ENCODE results near the gene B4GALNT3. TPM values are rescaled to one million over a fixed set of nuclear protein-coding genes. Genes with fewer than 3 reads are reported as not detected.

Gene B4GALNT3
- total RNA-seq, 1 donor from 2014 or later = 7.0 TPM

GRCh38 chr12:496736-497135, 37.0 kb downstream of the B4GALNT3 start:
- H3K36me3 Mint-ChIP-seq = no peaks in the 10 kb centered on the region
- peaks cover 17% of the 10 kb centered on the region for H3K27me3 Mint-ChIP-seq (ENCODE audit: low read depth)
- no peak overlapping the region for H3K27ac Mint-ChIP-seq
- TF ChIP-seq CTCF (IDR thresholded peaks at IDR 0.05; ENCODE audit: unreplicated experiment) = no peak
- H3K4me3 Mint-ChIP-seq = no peak overlapping the region
- H3K9me3 Mint-ChIP-seq = peaks cover 12% of the 10 kb centered on the region
- H3K4me1 Mint-ChIP-seq = no peaks in the 10 kb centered on the region
- DNase-seq (ENCODE audit: low spot score in 2 of 2, unreplicated experiment in 2 of 2) = no peak

DNA sequence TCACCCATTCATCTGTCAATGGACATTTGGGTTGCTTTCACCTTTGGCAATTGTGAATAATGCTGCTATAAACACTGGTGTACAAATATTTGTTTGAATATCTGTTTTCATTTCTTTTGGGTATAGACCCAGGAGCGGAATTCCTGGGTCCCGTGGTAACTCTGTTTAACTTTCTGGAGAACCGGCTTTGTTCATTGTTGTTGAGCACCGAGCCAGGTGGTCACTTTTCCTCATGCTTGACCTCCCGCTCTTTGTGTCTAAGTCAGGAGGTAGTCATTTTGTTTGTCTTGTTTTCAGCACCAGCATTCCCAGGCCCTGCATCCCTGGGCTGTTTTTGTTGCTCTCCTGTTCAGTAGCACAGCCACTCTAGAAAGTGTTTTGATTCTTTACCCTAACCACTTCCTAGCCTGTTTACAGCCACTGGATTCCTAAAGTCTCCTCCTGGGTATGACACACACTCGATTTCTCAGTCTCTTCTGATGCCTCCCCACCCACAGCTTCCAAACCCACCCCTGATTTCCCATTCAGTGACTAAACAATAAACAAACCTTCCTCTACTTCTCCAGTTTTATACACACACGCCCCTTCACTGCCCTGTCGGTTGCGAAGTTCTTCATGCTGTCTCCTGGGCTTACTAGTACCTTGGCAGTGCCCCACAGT, 37.9 kb downstream of the B4GALNT3 start:
- no peak for DNase-seq (ENCODE audit: low spot score in 2 of 2, unreplicated experiment in 2 of 2)
- Mint-ChIP-seq H3K4me1 (no peaks in the 10 kb centered on the region), H3K36me3 (no peaks in the 10 kb centered on the region), H3K9me3 (peaks cover 6% of the 10 kb centered on the region), H3K27me3 (ENCODE audit: low read depth) (peaks cover 21% of the 10 kb centered on the region), H3K27ac (no peak overlapping the region), H3K4me3 (no peak overlapping the region)
- no peak for TF ChIP-seq CTCF (IDR thresholded peaks at IDR 0.05; ENCODE audit: unreplicated experiment)

DNA sequence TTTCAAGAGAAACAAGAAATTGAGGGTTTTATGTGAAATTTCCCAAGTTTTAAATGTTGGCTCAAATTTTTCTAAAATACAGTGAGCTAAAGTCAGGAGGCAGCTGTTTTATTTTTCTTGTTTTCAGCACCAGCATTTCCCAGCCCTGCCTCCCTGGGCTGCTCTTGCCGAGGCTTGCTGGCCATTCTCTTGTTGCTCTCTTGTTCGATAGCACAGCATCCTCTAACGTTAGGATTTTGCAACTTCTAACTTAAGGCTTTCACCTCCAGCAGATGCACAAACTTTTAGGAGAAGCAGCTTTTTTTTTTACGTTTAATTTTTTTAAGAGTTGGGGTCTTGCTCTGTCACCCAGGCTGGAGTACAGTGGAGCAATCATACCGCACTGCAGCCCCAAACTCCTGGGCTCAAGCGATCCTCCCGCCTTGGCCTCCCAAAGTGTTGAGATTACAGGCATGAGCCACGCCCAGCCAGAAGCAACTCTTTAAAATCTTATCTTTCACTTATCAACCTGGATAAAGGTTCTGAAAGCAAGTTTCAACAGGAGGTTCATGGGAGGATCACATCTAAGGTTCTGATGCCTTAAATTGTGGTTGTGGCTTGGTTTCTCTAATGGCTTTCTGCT, 40.2 kb downstream of the B4GALNT3 start:
- H3K4me1 Mint-ChIP-seq = peaks cover 7% of the 10 kb centered on the region
- no peak for DNase-seq (ENCODE audit: low spot score in 2 of 2, unreplicated experiment in 2 of 2)
- TF ChIP-seq CTCF (IDR thresholded peaks at IDR 0.05; ENCODE audit: unreplicated experiment) = no peak
- H3K4me3 Mint-ChIP-seq = no peak overlapping the region
- H3K27me3 Mint-ChIP-seq (ENCODE audit: low read depth) = peaks cover 28% of the 10 kb centered on the region
- H3K36me3 Mint-ChIP-seq = no peaks in the 10 kb centered on the region
- H3K9me3 Mint-ChIP-seq = no peaks in the 10 kb centered on the region
- no peak overlapping the region for H3K27ac Mint-ChIP-seq

DNA sequence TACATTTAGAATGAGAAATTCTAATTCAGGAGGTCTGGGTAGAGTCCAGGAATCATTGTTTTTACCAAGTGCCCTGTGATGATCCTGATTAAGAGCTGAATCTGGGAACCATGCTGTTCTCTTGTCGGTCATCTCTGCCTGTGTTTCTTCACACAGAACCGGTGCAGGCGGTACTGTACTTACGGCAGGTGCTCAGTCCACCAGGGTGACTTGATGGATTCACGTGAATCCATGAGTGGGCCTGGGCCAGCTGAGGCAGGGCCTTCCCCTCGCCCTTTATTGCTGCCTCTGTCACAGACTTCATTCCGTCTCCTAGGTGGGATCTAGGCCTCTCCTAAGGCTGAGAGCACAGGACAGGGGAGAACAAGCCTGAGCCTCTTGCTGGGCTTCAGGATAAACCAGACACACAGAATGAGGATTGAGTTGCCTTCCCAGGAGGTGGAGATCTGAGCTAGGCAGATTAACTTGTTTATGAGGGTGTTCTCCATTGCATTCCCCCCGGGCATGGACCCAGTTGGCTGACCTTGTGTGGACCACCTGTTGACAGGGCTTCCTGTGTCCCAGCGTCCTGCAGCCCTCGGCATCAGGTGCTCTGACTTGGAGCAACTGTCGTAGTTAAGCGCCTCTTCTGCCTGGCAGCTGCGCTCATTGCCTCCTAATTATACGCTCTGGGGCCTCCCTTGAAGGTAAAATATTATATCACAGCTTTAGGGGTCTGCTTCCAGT, 42.1 kb downstream of the B4GALNT3 start:
- Mint-ChIP-seq H3K27me3 (ENCODE audit: low read depth) (peaks cover 40% of the 10 kb centered on the region), H3K4me3 (no peak overlapping the region), H3K27ac (no peak overlapping the region), H3K4me1 (peaks cover 7% of the 10 kb centered on the region), H3K9me3 (no peaks in the 10 kb centered on the region), H3K36me3 (no peaks in the 10 kb centered on the region)
- no peak for DNase-seq (ENCODE audit: low spot score in 2 of 2, unreplicated experiment in 2 of 2)
- TF ChIP-seq CTCF (IDR thresholded peaks at IDR 0.05; ENCODE audit: unreplicated experiment) = no peak

GRCh38 chr12:503111-503761, 43.5 kb downstream of the B4GALNT3 start:
- Mint-ChIP-seq H3K27me3 (ENCODE audit: low read depth) (peaks cover 33% of the 10 kb centered on the region), H3K4me1 (peaks cover 7% of the 10 kb centered on the region), H3K9me3 (no peaks in the 10 kb centered on the region), H3K4me3 (no peak overlapping the region), H3K36me3 (no peaks in the 10 kb centered on the region), H3K27ac (no peak overlapping the region)
- TF ChIP-seq CTCF (IDR thresholded peaks at IDR 0.05; ENCODE audit: unreplicated experiment) = no peak
- DNase-seq (ENCODE audit: low spot score in 2 of 2, unreplicated experiment in 2 of 2) = no peak
